ENCODE measurements around the gene ADTRP.
A peak's percentile ranks its signal among the peaks of the same experiment; 100 is the strongest.

The ADTRP gene

DNA sequence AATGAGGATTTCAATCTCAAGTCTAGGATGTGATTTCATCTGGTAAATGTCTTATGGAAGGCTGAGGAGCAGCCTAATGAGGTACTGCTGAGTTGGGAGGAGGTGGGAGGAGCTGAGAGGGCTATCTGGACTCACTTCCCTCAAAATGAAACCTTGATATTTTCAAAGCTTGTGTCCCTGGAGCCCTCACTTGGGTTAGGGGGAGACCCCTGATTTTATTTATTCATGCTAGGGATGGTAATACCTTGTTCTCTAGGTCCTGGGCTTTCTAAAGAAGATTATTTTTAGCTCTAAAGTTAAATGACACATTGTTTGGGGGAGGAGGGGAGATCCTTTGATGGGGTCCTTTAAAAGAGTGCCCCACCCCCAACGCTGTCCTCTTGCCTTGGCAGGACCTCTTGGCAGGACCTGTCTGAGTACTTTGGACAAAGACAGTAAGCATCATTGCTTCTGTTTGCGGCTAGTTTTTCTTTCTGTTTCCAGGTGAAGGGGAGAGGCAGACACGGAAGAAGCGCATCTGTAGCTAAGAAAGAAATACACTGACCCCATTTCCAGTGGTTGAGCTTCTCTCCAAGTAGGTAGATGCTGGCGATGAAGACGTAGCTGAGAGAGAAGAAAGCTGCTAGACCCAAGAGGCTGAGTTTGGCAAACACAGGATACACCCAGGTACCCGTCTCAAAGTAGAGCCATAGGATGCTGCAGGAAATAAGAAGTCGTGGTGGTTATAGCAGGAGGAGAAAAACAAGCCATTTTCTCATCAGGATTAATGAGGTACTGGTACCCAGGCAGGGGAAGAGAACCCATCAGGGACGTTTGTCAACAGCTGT is 55.6 kb downstream of the ADTRP start:
- DNase-seq = peak in 2 of 6 experiments; percentile 8 to 34

DNA sequence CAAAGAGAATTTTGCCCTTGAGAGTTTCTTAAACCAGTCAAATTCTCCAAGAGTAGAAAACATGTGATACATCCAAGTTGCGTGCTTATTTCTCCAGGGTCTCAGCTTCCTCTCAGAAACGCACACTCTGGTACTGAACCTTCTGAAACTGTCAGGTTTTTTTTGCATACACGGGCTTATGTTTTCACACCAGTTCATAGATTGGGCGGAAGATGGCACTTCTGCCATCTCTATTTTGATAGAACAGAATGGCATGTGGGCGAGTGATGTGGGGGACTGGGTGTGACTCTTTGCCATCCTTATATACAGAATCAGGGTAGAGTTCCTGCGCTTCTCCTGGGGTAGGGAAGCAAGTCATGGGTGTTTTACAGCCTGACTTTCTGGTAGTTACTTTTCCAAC is 56.4 kb downstream of the ADTRP start:
- peak in 1 of 6 experiments; percentile 6 for DNase-seq

DNA sequence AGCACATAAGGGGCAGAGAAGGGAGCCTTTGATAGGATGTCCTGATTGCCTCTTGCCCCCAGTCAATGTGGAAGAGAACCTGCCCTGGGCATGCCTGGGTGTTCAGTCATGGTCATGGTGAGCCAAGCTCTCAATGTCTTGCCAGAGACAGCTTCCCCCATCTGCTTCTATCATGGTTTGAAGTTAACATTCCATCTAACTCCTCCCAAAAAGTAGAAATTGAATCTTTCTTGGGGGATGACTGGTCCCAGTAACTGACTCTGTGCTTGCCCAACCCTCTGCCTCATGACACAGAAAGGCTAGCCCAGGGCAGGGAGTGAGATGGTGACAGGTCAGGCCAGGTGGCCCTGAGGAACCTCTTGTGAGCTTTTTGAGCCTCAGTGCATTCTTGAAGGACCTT is 60.1 kb downstream of the ADTRP start:
- DNase-seq = no peak

DNA sequence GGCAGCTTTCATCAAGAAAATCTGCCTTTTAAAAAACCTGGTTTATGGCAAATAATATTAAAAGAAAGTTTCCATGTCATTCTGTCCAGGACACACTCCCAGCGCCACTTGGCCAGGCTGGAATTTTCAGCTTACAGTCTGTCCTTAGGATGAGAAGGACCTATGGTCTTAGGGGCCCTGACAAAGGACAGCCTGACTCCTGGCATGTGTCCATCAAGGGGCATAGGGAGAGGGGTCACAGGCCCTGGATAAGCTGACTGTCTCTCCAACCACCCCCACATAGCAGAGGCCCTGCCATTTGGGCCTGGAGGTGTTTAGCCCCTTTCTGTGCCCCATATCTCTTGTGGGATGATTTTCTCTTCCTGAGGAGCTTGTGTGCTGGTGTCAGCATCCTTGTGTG is 60.6 kb downstream of the ADTRP start:
- DNase-seq = no peak

DNA sequence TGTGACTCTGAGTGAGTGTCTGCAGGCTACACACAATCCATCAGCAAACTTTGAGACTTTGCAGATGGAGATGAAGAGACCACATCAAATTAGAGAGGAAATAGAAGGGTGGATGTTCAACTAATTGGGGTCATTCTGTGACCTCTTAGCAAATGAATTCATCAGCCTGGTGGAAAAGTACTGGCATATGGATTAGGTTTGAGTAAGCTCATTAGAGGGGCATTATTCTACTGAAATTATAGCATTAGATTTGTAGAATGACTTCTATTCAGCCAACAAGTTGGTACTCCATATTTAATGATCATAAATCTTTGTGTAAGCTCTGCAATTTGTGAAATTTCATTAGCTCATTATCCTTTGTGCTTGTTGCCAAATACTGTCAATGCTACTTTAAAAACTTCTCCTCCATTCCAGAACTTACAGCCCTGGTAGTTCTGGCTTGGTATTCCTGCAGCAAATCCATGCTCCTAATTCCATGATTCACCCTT is 63.8 kb downstream of the ADTRP start:
- no peak for DNase-seq

DNA sequence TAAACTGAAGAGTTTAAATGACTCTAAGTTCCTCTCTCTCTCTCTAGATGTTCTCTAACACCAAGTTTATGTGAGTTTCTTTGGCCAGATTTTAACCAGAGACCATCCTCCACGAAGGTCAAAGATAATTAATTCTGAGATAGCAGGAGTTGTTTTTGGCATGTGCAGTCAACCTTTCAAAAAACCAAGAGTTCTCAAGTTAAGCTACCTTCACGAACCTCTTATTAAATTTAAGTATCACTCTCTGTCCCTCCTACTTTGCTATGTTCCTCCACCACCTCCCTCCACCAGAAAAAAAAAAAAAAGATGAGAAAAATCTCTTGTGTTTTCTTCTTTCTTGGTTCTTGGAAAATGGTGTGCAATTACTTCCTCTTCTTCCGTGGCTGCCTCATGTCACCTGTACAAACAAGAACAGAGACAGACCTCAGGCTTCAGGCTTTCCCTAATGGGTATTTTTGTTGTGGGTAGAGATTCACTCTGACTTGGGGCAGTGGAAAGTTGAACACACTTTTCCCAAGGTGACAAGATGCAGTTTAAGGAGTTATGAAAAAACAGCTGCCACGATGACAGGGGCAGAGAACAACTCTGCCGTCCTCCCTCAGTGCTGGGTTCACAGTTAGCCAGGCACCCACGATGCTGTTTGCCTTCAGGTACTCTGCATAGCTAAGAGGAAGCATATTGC is 64.3 kb downstream of the ADTRP start:
- peak in 5 of 6 experiments; percentile 4 to 80 (median 63) for DNase-seq

DNA sequence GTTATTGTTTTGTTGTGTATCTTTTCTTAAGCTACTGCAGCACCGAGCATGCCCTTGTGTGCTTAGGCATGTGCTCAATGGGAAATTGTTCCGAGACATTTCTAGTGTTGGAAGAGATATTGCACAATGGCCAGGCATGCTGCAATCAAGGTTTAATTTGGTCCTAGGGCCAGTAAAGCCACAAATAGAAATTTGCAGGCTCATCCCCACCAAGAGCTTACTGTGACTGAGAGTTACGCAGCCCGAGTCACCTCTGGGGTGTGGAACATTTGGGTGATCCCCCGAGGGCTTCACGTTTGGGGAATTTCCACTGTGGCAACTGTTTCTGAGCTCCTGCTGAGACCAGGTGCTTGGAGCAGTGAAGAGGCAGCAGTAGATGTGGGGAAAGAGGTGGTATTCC is 65.8 kb downstream of the ADTRP start:
- DNase-seq = peak in 1 of 6 experiments; percentile 24

DNA sequence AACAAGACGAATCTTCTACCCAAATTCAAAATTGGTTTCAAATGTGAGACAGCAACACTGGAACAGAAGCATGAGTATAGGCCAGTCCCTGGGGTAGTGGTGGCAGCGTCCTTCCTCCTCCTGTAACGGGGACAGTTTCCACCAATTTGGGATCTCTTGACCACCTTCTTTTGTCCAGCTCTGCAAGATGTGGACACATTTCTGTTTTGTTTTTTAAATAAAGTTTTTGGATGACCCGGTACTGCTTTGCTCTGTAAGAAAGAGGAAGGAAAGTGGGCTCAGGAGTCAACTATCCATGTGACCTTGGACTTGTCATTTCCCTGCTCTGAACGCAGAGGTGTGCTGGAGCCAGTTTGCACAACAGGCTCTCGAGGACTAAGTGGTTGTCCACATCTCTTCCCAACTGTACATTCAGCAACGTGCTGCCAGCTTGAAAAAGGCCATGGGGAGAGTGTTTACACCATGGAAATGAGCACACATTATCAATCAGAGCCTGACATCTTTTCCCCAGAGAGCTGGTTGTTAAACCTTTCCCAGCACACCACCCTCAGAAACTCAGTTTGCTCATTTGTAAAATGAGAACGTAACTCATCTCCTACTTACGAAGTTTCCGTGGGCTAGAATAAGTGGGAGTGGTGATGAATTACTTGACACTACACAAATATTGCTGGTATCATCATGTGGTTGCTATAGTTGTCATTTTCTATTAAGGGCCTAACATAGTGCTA is 66.5 kb downstream of the ADTRP start:
- no peak for DNase-seq

DNA sequence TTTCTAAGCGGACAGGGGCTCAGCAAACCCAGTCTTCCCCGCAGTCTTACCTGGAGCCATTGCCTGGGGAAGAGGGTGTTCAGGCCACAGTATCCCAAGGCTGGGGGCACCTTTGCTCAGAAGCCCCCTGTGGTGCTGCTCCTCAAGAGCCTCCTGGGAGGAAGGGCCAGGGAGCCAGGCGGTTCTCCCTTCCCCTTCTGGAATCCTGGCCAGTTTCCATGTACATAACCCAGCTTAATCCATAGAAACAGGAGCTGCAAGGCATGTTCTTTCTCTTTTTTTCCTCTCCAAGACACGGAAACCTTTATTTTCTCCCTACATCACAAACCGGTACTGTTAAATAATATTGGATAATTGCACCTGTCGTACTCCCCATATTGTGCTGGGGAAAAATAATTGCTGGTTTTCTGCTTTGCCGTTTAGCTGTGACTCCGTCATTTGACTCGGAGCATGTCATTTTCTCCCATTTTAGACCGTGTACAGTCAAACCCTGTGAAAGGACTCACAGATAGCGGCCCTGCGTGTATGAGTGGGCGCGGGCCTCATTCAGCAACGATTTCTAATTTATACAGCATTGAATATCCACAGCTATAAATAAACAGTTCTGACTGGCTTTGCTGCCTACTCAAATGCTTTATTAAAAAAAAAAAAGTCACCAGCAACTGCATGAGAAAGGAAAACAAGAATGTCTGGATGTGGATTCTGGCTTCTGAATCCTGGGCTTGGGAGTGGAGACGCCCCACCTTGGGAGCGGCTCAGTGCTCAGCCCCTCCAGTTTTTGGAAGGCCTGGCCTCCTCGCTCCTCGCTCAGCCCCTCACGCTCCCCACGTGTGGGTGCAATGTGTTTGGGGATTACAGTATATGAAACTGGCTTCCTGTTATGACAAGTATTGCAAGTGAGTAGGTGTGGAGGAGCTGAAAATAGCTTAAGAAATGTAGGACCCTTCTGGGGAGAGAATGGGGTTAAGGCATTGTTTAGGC is 67.3 kb downstream of the ADTRP start:
- peak in 2 of 6 experiments; percentile 30 to 44 for DNase-seq

DNA sequence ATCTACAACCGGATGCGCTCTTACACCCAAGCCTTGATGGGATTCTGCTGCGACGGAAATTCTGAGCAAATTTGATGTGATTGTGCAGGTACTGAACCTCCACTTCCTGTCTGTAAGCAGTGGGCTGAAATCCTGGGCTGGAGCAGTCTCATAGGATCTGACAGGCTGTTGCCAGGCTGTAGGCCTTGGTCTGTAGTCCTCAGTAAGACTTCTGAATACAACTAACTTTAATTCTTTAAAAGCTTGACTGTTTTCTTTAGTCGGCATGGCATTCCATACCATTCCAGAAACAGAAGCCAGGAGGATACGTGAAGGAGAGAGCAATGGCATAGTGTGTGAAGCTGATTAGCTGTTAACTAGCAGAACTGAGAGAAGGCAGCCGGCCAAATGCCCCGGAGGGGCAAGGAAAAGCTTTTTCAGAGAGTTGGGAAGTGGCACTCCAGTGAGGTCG is 68.3 kb downstream of the ADTRP start:
- DNase-seq = peak; percentile 5 to 73 (median 56)

DNA sequence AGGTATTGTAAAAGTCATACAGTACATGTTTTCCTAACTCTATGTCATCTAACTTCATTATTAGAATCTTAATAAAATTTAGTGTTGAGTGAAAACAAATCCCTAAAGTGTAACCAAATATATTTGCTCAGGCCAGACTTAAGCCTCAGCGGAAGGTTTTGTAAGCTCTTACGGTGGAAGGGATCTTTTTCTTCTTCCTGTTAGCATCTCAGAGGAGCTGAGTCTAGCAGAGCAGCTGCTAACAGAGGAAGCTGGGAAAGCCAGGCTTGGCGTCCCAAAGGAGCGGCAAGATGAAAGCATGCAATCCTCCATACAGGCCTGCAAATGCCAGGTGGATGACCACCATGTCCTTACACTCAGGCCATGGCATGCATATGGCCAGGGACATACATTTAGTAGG is 72.4 kb downstream of the ADTRP start:
- no peak for DNase-seq

DNA sequence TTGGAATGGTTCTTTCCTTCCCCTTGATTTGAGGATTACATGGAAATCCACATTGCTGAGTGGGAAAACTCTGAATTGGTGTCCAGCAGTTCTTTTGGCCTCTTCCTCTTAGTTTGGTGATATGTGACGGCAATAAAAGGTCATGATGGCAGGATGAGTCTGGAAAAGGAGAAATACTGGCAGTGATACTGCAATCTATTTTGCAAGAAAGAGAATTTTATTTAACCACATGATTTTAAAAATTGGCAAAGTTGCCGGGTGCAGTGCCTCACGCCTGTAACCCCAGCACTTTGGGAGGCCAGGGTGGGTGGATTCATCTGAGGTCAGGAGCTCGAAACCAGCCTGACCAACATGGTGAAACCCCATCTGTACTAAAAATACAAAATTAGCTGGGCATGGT is 73.1 kb downstream of the ADTRP start:
- DNase-seq = no peak

DNA sequence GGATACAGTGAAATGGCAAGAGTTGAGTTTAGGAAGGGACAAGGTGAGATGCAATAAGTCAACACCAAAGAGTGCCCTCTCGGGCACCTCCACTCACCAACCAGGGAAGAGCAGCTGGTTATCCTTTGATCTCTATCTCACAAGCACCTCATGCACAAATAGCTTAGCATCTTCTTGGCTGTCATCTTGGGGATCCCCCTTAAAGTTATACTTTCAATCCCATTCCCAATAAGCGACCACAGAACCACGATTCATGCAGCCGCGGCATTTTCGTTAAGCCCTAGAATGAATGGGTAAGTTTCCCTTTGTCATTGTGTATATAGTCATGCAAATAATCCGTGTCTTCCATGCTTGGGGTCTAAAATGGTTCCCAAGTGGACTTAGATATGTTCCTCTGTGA is 73.5 kb downstream of the ADTRP start:
- DNase-seq = no peak

DNA sequence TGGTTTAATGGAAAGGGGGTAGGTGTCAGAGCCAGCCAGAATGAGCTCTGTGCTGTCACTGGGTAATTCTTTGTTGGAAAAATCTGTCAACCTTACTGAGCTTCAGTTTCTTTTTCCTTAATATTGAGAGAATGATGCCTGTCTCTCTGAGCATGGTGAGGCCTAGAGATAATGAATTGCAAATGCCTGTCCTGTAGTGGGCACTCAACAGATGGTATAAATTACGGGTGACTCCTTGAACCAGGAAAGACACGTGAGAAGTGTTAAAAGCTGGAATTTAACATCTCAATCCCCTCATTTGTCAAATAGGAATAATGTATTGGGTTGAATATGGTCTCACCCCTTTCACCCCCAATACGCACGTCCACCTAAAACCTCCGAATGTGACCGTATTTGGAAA is 74.9 kb downstream of the ADTRP start:
- DNase-seq = no peak

DNA sequence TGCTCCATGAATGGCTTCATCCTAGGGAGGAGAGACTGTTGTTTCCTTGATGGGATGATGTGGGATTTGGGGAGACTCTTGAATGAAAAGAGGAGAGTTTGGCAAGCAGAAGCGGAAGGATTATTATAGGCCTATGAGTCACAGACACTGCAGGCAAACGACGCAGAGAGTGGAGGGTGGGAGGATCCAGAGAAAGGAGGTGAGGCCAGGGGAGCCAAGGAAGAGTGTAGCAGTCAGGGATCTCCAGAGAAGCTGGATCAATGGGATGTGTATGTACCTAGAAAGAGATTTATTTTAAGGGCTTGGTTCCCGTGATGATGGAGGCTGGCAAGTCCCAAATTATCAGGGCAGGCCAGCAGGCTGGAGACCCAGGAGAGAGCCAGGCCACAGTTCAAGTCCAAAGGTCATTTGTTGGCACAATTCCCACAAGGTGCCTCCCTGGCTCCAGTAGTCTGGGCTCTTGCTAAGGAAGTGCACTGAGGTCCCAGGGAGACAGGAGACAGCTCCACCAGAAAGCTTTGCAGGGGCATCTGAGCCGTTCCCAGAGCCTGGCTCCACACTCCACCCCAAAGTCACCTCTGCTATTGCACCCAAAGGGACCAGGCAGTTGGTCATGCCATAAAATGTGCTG is 76.0 kb downstream of the ADTRP start:
- no peak for DNase-seq

DNA sequence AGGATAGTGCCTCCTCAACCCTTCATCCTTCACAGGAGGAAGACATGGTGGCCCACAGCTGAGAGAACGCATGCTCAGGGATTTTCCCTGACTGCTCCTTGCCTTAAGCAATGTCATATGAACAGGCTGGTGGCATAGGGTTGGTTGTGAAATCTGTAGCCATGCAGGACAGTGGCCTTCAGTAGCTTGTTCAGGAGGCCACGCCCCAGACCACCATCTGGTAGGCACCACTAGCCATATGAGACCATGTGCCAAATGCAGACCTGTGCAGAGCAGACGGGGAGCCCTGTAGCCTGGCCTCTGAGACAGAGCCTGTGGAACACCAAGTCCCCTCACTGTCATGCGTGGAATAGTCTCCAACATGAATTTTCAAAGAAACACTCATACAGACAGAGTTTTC is 76.5 kb downstream of the ADTRP start:
- DNase-seq = no peak

DNA sequence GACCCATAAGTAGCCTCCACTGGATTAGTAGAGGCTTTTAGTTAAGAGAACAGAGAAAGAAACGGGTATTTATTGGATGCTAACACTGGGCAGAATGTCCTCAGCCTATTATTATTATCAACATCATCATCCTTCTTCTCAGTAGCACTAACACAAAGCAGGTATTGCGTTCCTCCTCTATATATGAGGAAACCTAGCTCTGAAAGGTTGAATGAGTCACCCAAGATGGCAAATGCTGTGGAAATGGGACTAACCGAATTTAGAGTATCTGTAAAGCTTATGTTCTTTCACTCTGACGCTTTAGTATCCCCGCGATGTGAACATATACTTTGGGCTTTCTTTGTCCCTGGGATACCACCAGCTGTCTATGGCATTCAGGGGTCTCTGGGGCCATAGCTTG is 77.0 kb downstream of the ADTRP start:
- no peak for DNase-seq

DNA sequence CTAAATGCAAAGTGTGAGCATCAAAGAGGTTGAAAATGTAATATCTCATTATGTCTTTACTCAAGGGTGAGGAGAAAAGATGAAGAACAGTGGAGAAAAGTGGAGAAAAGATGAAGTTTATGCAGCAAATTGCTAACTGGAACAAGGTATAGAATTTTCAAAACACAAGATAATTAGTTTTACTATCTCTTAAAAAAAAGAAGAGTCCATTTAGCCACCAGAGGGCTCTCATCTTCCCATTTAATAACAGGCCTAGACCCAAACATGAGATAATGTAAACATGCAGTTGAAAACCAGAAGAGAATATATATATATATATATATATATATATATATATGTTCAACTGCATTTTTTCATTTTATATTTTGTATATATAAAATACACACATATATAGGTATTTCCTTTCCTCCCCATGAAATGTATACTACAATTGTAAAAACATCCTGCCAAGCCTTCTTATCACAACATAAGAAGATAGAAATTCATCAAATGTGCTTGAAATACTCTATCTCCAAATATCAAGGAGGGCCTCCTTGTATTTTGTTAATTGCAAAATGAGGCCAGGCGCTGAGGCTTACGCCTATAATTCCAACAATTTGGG is 78.4 kb downstream of the ADTRP start:
- DNase-seq = peak in 3 of 6 experiments; percentile 39 to 57 (median 53)

DNA sequence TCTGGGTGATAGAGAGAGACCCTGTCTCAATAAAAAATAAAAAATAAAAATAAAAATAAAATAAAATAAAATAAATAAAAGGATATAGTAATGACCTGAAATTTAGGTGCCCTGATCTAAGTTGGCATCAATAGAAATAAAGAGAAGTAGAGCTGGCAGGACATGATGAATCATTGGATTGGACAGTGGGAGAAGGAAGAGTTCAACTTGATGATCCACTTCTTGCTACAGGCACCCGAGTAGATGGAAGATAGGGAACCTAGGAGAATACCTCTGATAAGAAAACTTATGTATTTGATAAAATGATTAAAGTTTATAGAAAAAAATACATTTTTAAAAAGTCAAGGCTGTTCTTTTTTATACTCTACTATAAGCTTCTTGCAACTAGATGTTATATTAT is 79.0 kb downstream of the ADTRP start:
- DNase-seq = no peak

DNA sequence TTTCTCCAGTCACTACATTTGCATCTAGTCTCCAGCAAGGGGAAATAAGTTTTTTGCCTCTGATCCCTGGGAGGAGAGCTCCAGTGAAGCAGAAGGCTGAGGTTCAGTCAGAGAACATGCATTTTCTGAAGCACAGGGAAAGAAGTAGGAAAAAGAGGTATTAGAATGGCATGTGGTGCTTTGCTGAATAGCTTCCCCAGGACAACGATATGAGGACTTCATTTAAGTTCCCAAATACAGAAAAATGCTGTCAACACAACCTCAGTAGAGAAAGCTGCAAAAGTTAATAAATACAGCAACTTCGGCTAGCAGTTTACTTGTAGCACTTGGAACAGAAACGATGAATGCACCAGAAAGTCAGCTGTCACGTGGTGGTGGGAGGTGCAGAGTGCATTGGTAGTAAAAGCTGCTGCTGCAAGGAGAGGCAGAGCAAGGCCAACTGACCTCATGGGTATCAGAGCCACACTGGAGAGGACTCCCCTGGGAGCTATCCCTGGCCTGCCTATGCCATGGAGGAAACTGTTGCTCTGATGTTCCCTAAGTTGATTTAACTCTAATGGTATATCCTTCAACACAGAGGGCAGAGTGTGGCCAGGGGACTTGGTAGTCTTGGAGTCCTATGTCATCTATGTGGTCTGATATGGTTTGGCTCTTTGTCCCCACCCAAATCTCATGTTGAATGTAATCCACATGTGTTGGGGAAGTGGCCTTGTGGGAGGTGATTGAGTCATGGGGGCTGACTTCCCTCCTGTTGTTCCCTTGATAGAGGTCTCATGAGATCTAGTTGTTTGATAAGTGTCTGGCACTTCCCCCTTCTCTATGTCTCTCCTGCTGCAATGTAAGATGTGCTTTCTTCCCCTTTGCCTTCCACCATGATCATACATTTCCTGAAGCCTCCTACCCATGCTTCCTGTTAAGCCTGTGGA is 85.9 kb downstream of the ADTRP start:
- no peak for DNase-seq

Measured in stimulated activated naive CD4-positive, alpha-beta T cell (primary cell).